ENCODE results near the gene CCDC61.

The CCDC61 gene

GRCh38 chr19:46002678-46003275, 7.5 kb downstream of the CCDC61 start:
- Histone ChIP-seq H3K4me1 (ENCODE audit: low read length) (no peaks in the 10 kb centered on the region), H2AFZ (ENCODE audit: low read depth, low read length) (no peak overlapping the region), H3K36me3 (replicated peaks; ENCODE audit: low read depth, low read length) (peaks cover 3% of the 10 kb centered on the region), H3K27ac (ENCODE audit: low read length) (no peak overlapping the region), H3K4me2 (ENCODE audit: low read length) (no peak overlapping the region), H3K4me3 (ENCODE audit: low read length) (no peak overlapping the region), H3K79me2 (ENCODE audit: low read length) (no peaks in the 10 kb centered on the region), H3K9me3 (ENCODE audit: insufficient read depth, low read length) (no peaks in the 10 kb centered on the region), H3K27me3 (ENCODE audit: low read depth, low read length) (no peaks in the 10 kb centered on the region), H3K9ac (ENCODE audit: low read length) (no peak overlapping the region), H4K20me1 (ENCODE audit: insufficient read depth, low read length) (no peaks in the 10 kb centered on the region)
- TF ChIP-seq CTCF (IDR thresholded peaks at IDR 0.05; ENCODE audit: low read depth, low read length) (no peak), EZH2phosphoT487 (IDR thresholded peaks at IDR 0.05; ENCODE audit: low read depth) (no peak)

DNA sequence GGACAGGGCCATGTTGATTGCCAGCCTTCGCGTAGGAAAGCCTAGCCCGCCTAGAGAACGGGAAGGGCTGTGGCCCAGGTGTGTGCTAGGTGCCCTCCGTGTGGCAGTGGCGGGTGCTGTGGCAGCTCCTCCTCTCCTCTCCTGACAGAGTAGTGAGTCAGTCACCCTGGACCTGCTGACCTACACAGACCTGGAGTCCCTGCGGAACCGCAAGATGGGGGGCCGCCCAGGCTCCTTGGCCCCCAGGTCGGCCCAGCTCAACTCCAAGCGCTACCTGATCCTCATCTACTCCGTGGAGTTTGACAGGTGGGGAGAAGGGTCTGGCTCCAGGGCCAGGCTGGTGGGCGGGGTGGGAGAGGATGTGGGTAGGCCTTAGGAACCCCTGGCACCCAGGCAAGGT, 11.1 kb downstream of the CCDC61 start:
- Histone ChIP-seq H3K79me2 (ENCODE audit: low read length) (no peaks in the 10 kb centered on the region), H3K9me3 (ENCODE audit: insufficient read depth, low read length) (no peaks in the 10 kb centered on the region), H2AFZ (ENCODE audit: low read depth, low read length) (no peak overlapping the region), H3K9ac (ENCODE audit: low read length) (no peak overlapping the region), H3K36me3 (replicated peaks; ENCODE audit: low read depth, low read length) (peaks cover 3% of the 10 kb centered on the region), H3K4me2 (ENCODE audit: low read length) (no peak overlapping the region), H3K27me3 (ENCODE audit: low read depth, low read length) (no peaks in the 10 kb centered on the region), H4K20me1 (ENCODE audit: insufficient read depth, low read length) (no peaks in the 10 kb centered on the region), H3K4me3 (ENCODE audit: low read length) (no peak overlapping the region), H3K4me1 (ENCODE audit: low read length) (no peaks in the 10 kb centered on the region), H3K27ac (ENCODE audit: low read length) (no peak overlapping the region)
- no peak for TF ChIP-seq EZH2phosphoT487 (IDR thresholded peaks at IDR 0.05; ENCODE audit: low read depth)
- no peak for TF ChIP-seq CTCF (IDR thresholded peaks at IDR 0.05; ENCODE audit: low read depth, low read length)

DNA sequence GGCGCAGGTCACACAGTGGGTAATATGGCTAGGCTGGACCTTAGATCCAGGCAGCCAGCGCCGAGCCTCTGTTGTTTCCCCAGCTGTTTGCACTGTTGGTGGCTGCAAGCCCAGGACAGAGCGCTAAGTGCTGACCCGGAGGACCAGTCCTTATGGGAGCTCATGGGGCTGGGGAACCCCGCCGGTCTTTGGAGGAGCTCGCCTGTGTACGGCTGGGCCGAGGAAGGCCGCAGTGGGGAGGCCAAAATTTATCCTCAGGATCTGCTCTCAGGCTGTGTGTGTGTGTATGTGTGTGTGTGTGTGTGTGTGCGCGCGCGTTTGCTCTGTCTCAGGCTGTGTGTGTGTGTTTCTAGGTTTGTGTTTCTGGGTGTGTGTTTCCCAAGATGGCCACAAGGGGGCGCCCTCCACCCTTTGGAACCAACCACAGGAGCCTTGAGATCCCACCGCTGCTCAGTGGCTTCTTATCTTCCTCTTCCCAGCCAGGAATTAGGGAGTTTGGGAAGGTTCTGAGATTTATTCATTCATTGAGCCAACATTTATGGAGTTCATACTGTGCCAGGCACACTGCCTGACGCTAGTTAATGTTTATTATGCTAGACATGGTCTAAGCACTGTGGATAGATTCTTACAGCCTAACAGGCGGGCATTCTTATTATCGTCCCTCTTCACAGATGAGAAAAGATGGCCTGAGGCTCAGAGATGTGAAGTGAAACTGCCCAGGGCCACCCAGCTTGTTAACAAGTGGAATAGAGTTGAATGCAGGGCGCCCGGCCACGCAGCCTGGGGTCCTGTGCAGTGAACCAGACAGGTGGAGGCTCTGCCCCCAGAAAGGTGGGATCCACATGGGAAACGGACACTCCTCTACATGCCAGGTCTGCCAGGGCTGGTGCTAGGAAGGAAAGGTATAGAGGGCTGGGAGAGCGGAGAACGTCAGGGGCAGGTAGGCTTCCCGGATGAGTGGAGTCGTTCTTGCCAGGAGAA, 14.6 kb downstream of the CCDC61 start:
- no peak overlapping the region for H3K27ac ChIP-seq (ENCODE audit: low read length)

More for the DNA sequence above, 14.6 kb downstream of the CCDC61 start:
- TF ChIP-seq EZH2phosphoT487 (IDR thresholded peaks at IDR 0.05; ENCODE audit: low read depth) = no peak
- TF ChIP-seq CTCF (IDR thresholded peaks at IDR 0.05; ENCODE audit: low read depth, low read length) = peak; percentile 95
- Histone ChIP-seq H3K9ac (ENCODE audit: low read length) (no peak overlapping the region), H3K36me3 (replicated peaks; ENCODE audit: low read depth, low read length) (no peaks in the 10 kb centered on the region), H3K4me2 (ENCODE audit: low read length) (no peak overlapping the region), H3K79me2 (ENCODE audit: low read length) (no peaks in the 10 kb centered on the region), H4K20me1 (ENCODE audit: insufficient read depth, low read length) (no peaks in the 10 kb centered on the region), H2AFZ (ENCODE audit: low read depth, low read length) (no peak overlapping the region), H3K4me1 (ENCODE audit: low read length) (no peaks in the 10 kb centered on the region), H3K27me3 (ENCODE audit: low read depth, low read length) (no peaks in the 10 kb centered on the region), H3K9me3 (ENCODE audit: insufficient read depth, low read length) (no peaks in the 10 kb centered on the region), H3K4me3 (ENCODE audit: low read length) (no peak overlapping the region)

Data from OCI-LY3 (cell line).